Naive thymus-derived CD8-positive, alpha-beta T cell (primary cell): ENCODE results near the gene TFAP2D. TPM values are rescaled to one million over a fixed set of nuclear protein-coding genes. Genes with fewer than 3 reads are reported as not detected.

Source experiments
- ATAC-seq, 2 donors: fragments of 150-1000 bp; cut with Tn5 transposase in 1 of 2; sonication (Bioruptor Pico), chemical (Tn5 transposase) in 1 of 2; 1 replicate in 1 of 2; 2 replicates in 1 of 2; pipeline ENCODE4 v1.10.0; 2021; ENCODE audit warnings: mild to moderate bottlenecking in 2 of 2, moderate library complexity in 2 of 2
- POLR2A ChIA-PET: fragments of 350-600 bp; sonication (Branson Sonifier 250); formaldehyde crosslinking; loops from one replicate; lab custom pipeline; 2021; ENCODE audit warnings: antibody characterized with exemption; lab: Charles Lee
- DNase-seq, 10 donors: peaks; one replicate each; pipeline versions ENCODE4 v3.0.0 to v3.0.0-alpha.2; 2020 to 2022
- H3K27ac Mint-ChIP-seq, 10 donors: one replicate each; pipeline ENCODE4 v1.8.0; 2020 to 2022; ENCODE audit warnings: mild to moderate bottlenecking in 10 of 10, mixed read lengths in 10 of 10, moderate library complexity in 4 of 10, inconsistent platforms in 1 of 10
- H3K27me3 Mint-ChIP-seq, 5 donors: one replicate each; pipeline ENCODE4 v1.8.0; 2021 to 2022; ENCODE audit warnings: mixed read lengths in 5 of 5
- H3K36me3 Mint-ChIP-seq, 3 donors: one replicate each; pipeline ENCODE4 v1.8.0; 2020 to 2022; ENCODE audit warnings: mixed read lengths in 3 of 3, mild to moderate bottlenecking in 2 of 3, inconsistent platforms in 1 of 3
- H3K4me1 Mint-ChIP-seq, 4 donors: one replicate each; pipeline ENCODE4 v1.8.0; 2021 to 2022; ENCODE audit warnings: mixed read lengths in 4 of 4
- H3K4me3 Mint-ChIP-seq, 10 donors: one replicate each; pipeline ENCODE4 v1.8.0; 2020 to 2022; ENCODE audit warnings: mild to moderate bottlenecking in 10 of 10, mixed read lengths in 10 of 10, moderate library complexity in 6 of 10, inconsistent platforms in 1 of 10
- H3K9me3 Mint-ChIP-seq, 9 donors: one replicate each; pipeline ENCODE4 v1.8.0; 2020 to 2022; ENCODE audit warnings: mixed read lengths in 9 of 9, mild to moderate bottlenecking in 3 of 9, inconsistent platforms in 1 of 9, moderate library complexity in 1 of 9
- polyA plus RNA-seq, 3 donors: library from polyadenylated mRNA; unstranded; fragments of 300-500 nt; fragmentation: Illumina TruSeq; gene quantifications; one replicate each; pipeline ENCODE4 v1.2.3, GENCODE V29; 2021
- total RNA-seq, 8 experiments: library from RNA in 2 of 8; stranded (reverse) in 2 of 8; gene quantifications; one replicate each; pipeline ENCODE4 v1.2.3 and lab custom pipeline; 2021 to 2026

The TFAP2D gene
- not detected for total RNA-seq
- not detected for polyA plus RNA-seq
- 0 reads per million in 6 experiments for total RNA-seq (lab: John Stamatoyannopoulos, UW)

DNA sequence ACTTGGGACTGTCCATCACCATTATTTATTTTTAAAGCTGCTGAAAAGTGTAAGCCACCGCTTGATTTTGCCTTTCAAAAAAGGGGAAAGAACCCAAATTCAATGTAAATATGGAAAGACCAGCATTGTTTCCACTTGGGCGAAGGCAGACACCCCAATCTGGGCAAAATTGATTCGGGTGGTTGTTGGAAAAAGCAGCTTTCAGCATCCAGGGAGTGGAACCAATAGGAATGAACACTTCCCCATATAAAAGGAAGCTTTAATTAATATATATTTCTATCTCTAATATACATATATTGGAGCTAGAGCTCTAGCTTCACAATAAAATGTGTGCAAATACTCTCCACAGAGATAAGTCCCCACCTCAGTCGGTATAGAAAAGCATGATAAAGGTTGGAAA, at the start of gene TFAP2D:
TSS of gene TFAP2D (plus strand) at position 301 of the 400 bp plus-strand sequence. CDS start 530 bp downstream, outside the sequence.
- H3K4me3 Mint-ChIP-seq, result no peak within 1 kb of the TSS
- peak within 1 kb of the TSS in 1 of 10 donors; percentile 29 for H3K27ac Mint-ChIP-seq
- DNase-seq, result no peak
- POLR2A ChIA-PET, result no interaction called here
- no peak for ATAC-seq
- H3K27me3 Mint-ChIP-seq, result peaks cover 34 to 95% (median 65%) of the 10 kb centered on the region in 5 donors
- H3K36me3 Mint-ChIP-seq, result peaks cover 1 to 12% (median 4%) of the 10 kb centered on the region in 3 donors
- peaks cover 0 to 3% (median 0%) of the 10 kb centered on the region in 4 donors for H3K4me1 Mint-ChIP-seq
- peaks cover 0 to 20% (median 12%) of the 10 kb centered on the region in 9 donors for H3K9me3 Mint-ChIP-seq

DNA sequence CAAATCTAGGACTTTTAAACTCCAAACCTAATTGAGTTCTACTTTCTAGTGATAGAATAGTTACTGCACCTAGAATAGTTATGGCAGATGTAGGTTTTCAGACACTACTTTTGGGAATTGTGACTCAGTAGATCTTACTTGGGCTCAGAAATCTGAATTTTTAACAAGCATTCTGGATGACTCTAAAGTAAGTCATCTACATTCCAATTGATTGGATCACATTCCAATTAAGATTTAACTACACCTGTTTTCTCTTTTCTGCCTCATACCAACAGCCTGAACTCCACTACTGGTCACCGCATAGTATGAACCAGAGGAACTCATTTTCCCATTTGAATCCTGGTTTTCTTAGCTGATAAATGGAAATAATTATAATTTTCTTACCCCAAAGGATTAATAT, 49.5 kb upstream of the TFAP2D start:
- Mint-ChIP-seq H3K4me1 (no peaks in the 10 kb centered on the region), H3K4me3 (no peak overlapping the region), H3K27me3 (peaks cover 0 to 4% (median 0%) of the 10 kb centered on the region in 5 donors), H3K36me3 (no peaks in the 10 kb centered on the region), H3K9me3 (peaks cover 0 to 16% (median 4%) of the 10 kb centered on the region in 9 donors), H3K27ac (no peak overlapping the region)
- DNase-seq, result no peak
- no peak for ATAC-seq
- POLR2A ChIA-PET, result no interaction called here

DNA sequence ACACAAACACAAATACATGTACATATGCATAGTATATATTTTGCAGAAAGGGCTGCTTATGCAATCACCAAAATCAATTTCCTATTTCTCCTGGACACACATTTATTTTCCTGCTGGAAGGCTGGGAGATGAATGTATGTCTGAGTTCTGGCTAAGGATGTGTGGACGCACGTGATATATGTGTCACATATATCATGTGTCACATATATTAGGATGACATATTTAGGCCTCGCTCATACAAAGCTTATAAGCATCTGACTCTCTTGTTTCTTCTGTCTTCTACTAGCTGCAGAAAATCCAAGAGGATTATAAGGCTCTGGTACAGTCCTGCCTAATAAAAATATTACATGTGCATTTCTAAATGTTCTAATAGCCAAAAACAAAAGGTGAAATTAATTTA, 47.2 kb upstream of the TFAP2D start:
- ATAC-seq (no peak), DNase-seq (no peak)
- peaks cover 0 to 12% (median 3%) of the 10 kb centered on the region in 9 donors for H3K9me3 Mint-ChIP-seq
- POLR2A ChIA-PET, result no interaction called here
- peaks cover 0 to 4% (median 0%) of the 10 kb centered on the region in 5 donors for H3K27me3 Mint-ChIP-seq
- H3K36me3 Mint-ChIP-seq, result no peaks in the 10 kb centered on the region
- no peaks in the 10 kb centered on the region for H3K4me1 Mint-ChIP-seq
- H3K4me3 Mint-ChIP-seq, result no peak overlapping the region
- no peak overlapping the region for H3K27ac Mint-ChIP-seq

GRCh38 chr6:50681213-50681824, 32.0 kb upstream of the TFAP2D start:
- peaks cover 0 to 14% (median 2%) of the 10 kb centered on the region in 9 donors for H3K9me3 Mint-ChIP-seq
- ATAC-seq, result no peak
- no peaks in the 10 kb centered on the region for H3K4me1 Mint-ChIP-seq
- POLR2A ChIA-PET, result no interaction called here
- no peak overlapping the region for H3K27ac Mint-ChIP-seq
- no peak for DNase-seq
- H3K27me3 Mint-ChIP-seq, result peaks cover 0 to 8% (median 0%) of the 10 kb centered on the region in 5 donors
- no peaks in the 10 kb centered on the region for H3K36me3 Mint-ChIP-seq
- no peak overlapping the region for H3K4me3 Mint-ChIP-seq

- no peaks in the 10 kb centered on the region for H3K36me3 Mint-ChIP-seq
- no peak overlapping the region for H3K27ac Mint-ChIP-seq
- ATAC-seq, result no peak
- POLR2A ChIA-PET, result no interaction called here
- DNase-seq, result no peak
- peaks cover 0 to 19% (median 1%) of the 10 kb centered on the region in 9 donors for H3K9me3 Mint-ChIP-seq
- H3K4me3 Mint-ChIP-seq, result no peak overlapping the region
- H3K27me3 Mint-ChIP-seq, result peaks cover 0 to 4% (median 0%) of the 10 kb centered on the region in 5 donors
- no peaks in the 10 kb centered on the region for H3K4me1 Mint-ChIP-seq
Observed at GRCh38 chr6:50689210-50689609, 24.1 kb upstream of the TFAP2D start.

DNA sequence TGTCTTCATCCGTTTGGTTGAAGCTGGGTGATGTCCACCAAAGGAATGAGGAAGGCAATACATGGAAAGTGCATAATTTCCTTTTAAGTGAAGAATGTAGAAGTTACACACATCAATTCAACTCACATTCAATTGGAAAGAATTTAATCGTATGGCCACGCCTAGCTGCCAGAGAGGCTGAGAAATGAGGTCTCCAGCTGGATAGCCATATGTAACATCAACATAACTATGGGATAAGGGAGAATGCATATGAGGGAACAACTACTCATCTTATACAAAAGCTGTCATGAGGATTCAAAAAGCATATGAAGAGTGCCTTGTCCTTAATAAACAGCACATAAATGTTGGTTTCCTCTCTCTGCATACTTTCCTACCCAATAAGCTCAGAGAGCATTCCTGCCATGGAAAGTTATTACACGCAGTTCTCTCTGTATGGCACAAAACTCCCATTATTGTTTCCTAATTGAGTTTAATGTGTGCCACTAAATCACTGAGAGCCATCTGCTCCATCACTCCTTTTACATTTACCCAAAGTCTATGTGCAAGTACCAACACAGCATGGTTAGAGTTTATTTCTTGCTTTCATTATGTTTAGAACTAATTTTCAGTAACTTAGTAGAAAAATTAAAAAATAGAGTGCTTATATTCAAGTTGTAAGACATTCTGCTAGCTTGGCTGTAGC, 21.4 kb upstream of the TFAP2D start:
- Mint-ChIP-seq H3K4me3 (no peak overlapping the region), H3K27me3 (peaks cover 0 to 7% (median 2%) of the 10 kb centered on the region in 5 donors), H3K4me1 (no peaks in the 10 kb centered on the region), H3K27ac (no peak overlapping the region), H3K9me3 (peaks cover 0 to 11% (median 2%) of the 10 kb centered on the region in 9 donors), H3K36me3 (no peaks in the 10 kb centered on the region)
- ATAC-seq (no peak), DNase-seq (no peak)
- POLR2A ChIA-PET, result no interaction called here

GRCh38 chr6:50698546-50698945, 14.8 kb upstream of the TFAP2D start:
- peaks cover 0 to 8% (median 5%) of the 10 kb centered on the region in 9 donors for H3K9me3 Mint-ChIP-seq
- H3K36me3 Mint-ChIP-seq, result peaks cover 0 to 5% (median 0%) of the 10 kb centered on the region in 3 donors
- DNase-seq, result no peak
- no peak overlapping the region for H3K4me3 Mint-ChIP-seq
- ATAC-seq, result no peak
- peaks cover 6 to 16% (median 11%) of the 10 kb centered on the region in 5 donors for H3K27me3 Mint-ChIP-seq
- H3K4me1 Mint-ChIP-seq, result no peaks in the 10 kb centered on the region
- H3K27ac Mint-ChIP-seq, result no peak overlapping the region
- POLR2A ChIA-PET, result no interaction called here

GRCh38 chr6:50699051-50699775, 14.1 kb upstream of the TFAP2D start:
- ATAC-seq (no peak), DNase-seq (no peak)
- Mint-ChIP-seq H3K4me1 (no peaks in the 10 kb centered on the region), H3K36me3 (peaks cover 0 to 5% (median 0%) of the 10 kb centered on the region in 3 donors), H3K27me3 (peaks cover 10 to 23% (median 14%) of the 10 kb centered on the region in 5 donors), H3K4me3 (no peak overlapping the region), H3K9me3 (peaks cover 0 to 11% (median 6%) of the 10 kb centered on the region in 9 donors), H3K27ac (no peak overlapping the region)
- POLR2A ChIA-PET, result no interaction called here

DNA sequence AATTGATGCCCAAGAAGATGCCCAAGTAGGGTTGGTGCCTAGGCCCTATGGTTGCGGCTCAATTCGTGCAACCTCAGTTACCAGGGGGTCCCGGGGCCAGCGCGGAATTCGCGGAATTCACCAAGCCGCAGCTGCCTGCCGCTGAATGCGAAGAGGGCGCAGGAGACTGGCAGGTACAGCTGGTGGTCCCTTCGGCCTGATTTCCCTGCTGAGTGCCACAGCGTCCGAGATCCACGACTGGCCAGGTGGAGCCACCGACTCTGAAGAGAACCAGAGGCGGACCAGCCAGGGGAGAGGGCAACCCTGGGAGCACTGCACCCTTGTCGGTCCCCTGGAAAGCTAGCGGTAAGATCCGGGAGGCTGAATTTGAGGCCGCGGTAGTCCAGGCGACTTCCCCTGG, 6.8 kb upstream of the TFAP2D start:
- peaks cover 1 to 22% (median 3%) of the 10 kb centered on the region in 3 donors for H3K36me3 Mint-ChIP-seq
- no peak for ATAC-seq

DNA sequence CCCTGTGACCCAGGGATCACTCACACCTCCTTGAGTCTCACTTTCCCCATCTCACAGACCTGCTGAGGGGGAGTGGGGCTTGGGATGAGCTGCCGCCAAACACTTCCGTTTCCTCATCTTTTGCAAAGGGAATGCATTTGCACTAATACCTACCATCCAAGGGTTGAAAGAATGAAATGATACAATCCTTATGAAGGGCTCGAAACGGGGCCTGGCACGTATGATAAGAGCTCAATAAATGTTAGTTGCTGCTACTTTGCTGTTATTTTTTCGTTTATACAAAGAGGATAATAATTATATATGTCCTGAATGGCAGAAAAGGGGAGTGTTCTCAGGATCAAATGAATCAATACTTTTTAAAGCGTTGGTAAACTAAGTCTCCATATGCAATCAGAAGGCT, 6.1 kb upstream of the TFAP2D start:
- Mint-ChIP-seq H3K27me3 (peaks cover 32 to 96% (median 63%) of the 10 kb centered on the region in 5 donors), H3K36me3 (peaks cover 1 to 22% (median 3%) of the 10 kb centered on the region in 3 donors), H3K9me3 (peaks cover 0 to 33% (median 15%) of the 10 kb centered on the region in 9 donors), H3K4me3 (no peak overlapping the region), H3K4me1 (no peaks in the 10 kb centered on the region), H3K27ac (no peak overlapping the region)
- POLR2A ChIA-PET, result no interaction called here
- ATAC-seq, result no peak
- DNase-seq, result no peak

More for the DNA sequence above, 6.8 kb upstream of the TFAP2D start:
- POLR2A ChIA-PET, result no interaction called here
- Mint-ChIP-seq H3K9me3 (peaks cover 0 to 31% (median 13%) of the 10 kb centered on the region in 9 donors), H3K27me3 (peaks cover 35 to 90% (median 57%) of the 10 kb centered on the region in 5 donors), H3K27ac (no peak overlapping the region), H3K4me3 (no peak overlapping the region), H3K4me1 (no peaks in the 10 kb centered on the region)
- DNase-seq, result no peak

DNA sequence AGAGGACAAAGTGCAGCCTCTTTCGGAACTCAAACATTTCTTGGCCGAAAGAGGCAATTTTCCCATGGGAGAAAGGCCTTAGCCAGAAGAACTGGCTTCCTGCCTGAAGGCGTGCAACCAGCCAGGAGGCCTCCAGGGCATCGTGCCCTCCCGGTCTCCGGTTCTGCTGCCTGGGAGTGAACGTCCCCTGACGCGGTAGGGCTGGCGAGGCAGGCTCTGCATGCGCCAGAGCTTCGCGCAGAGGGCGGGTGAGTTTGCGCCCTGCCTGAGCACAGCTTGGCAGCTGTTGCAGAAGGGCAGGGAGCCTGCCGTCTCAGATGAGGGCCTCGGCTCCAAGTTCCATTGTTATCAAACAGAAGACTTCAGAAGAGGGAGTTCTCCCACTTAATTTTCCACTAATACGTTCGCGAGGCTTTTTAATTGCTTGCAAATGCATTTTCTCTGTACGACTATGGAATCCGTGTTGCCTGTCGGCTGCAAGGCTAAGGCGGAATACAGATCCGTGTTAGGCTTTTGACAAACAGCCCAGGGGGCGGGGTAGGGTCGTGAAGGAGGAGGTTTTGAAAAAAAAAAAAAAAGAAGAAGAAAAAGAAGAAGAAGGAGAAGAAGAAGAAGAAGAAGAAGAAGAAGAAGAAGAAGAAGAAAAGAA, 5.5 kb upstream of the TFAP2D start:
- Mint-ChIP-seq H3K27me3 (peaks cover 33 to 100% (median 65%) of the 10 kb centered on the region in 5 donors), H3K4me3 (no peak overlapping the region), H3K9me3 (peaks cover 0 to 31% (median 15%) of the 10 kb centered on the region in 9 donors), H3K27ac (no peak overlapping the region), H3K4me1 (no peaks in the 10 kb centered on the region), H3K36me3 (peaks cover 1 to 19% (median 3%) of the 10 kb centered on the region in 3 donors)
- no peak for ATAC-seq
- DNase-seq, result no peak
- POLR2A ChIA-PET, result no interaction called here

GRCh38 chr6:50708664-50709365, 4.5 kb upstream of the TFAP2D start:
- POLR2A ChIA-PET, result no interaction called here
- DNase-seq, result no peak
- Mint-ChIP-seq H3K4me3 (no peak overlapping the region), H3K27me3 (peaks cover 31 to 100% (median 64%) of the 10 kb centered on the region in 5 donors), H3K36me3 (peaks cover 1 to 18% (median 3%) of the 10 kb centered on the region in 3 donors), H3K9me3 (peaks cover 0 to 25% (median 12%) of the 10 kb centered on the region in 9 donors), H3K27ac (no peak overlapping the region), H3K4me1 (no peaks in the 10 kb centered on the region)
- ATAC-seq, result no peak
